Endothelial cell of umbilical vein (primary cell): Measurements from ENCODE around the gene FBN2.

Source experiments
- EZH2 ChIP-seq: IDR thresholded peaks from 2 replicates; pipeline ENCODE4 v1.6.1; 2012; ENCODE audit warnings: borderline replicate concordance, low read depth, mild to moderate bottlenecking, moderate library complexity, low read length, inconsistent platforms; ENCODE audit not compliant: severe bottlenecking
- GATA2 ChIP-seq: IDR thresholded peaks from 2 replicates; pipeline ENCODE4 v1.7.0; 2011; ENCODE audit warnings: low read depth, mild to moderate bottlenecking, moderate library complexity, mixed read lengths, low read length; ENCODE audit not compliant: insufficient read length, insufficient read depth
- POLR2A ChIP-seq: IDR thresholded peaks from 2 replicates; pipeline ENCODE4 v1.6.1; 2012; ENCODE audit warnings: low read depth, mild to moderate bottlenecking, control low read depth, low read length
- POLR2AphosphoS5 ChIP-seq: IDR thresholded peaks from 2 replicates; pipeline ENCODE4 v1.6.1; 2012; ENCODE audit warnings: low read depth, mild to moderate bottlenecking, control low read depth, low read length, moderate library complexity; ENCODE audit not compliant: insufficient read depth
- TF ChIP-seq, protein P1 (sequence below): IDR thresholded peaks from 2 replicates; pipeline ENCODE4 v1.6.1; 2011; ENCODE audit not compliant: insufficient read depth, insufficient read length
- TF ChIP-seq, protein P2 (sequence below), 2 donors: IDR thresholded peaks; 1 replicate in 1 of 2; 2 replicates in 1 of 2; pipeline ENCODE4 v1.5.1; 2011; ENCODE audit warnings: low read length in 2 of 2, mild to moderate bottlenecking in 2 of 2, moderate library complexity in 2 of 2, control low read depth in 1 of 2, inconsistent platforms in 1 of 2, low read depth in 1 of 2; ENCODE audit not compliant: insufficient read depth in 1 of 2; ENCODE audit errors: extremely low read depth in 1 of 2

DNA sequence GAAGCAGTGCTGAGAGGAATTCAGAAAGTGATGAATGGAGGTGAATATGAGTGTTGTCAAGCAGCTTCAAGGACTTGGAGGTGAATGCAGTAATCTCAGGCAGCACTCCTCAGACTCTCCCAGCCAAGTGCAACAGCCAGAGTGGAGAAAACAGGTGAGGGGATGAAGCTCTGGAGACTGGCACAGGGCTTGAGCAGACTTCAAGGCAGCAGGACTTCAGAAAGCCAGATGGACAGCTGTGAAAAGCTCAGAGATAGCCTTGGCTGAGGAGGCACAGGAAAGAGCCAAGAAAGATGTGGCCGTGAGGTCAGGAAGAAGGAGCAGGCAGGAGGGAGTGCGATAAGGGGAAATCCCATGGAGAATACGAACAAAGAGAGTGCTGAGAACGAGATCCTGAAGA lies 194.9 kb downstream of the FBN2 start:
- no peak for TF ChIP-seq POLR2A
- TF ChIP-seq, protein P1, sequence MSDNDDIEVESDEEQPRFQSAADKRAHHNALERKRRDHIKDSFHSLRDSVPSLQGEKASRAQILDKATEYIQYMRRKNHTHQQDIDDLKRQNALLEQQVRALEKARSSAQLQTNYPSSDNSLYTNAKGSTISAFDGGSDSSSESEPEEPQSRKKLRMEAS, result no peak
- TF ChIP-seq, protein P2, sequence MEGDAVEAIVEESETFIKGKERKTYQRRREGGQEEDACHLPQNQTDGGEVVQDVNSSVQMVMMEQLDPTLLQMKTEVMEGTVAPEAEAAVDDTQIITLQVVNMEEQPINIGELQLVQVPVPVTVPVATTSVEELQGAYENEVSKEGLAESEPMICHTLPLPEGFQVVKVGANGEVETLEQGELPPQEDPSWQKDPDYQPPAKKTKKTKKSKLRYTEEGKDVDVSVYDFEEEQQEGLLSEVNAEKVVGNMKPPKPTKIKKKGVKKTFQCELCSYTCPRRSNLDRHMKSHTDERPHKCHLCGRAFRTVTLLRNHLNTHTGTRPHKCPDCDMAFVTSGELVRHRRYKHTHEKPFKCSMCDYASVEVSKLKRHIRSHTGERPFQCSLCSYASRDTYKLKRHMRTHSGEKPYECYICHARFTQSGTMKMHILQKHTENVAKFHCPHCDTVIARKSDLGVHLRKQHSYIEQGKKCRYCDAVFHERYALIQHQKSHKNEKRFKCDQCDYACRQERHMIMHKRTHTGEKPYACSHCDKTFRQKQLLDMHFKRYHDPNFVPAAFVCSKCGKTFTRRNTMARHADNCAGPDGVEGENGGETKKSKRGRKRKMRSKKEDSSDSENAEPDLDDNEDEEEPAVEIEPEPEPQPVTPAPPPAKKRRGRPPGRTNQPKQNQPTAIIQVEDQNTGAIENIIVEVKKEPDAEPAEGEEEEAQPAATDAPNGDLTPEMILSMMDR (IDR thresholded peaks at IDR 0.05; ENCODE audit: extremely low read depth in 1 of 2, insufficient read depth in 1 of 2, low read depth in 1 of 2, low read length in 2 of 2), result no peak
- TF ChIP-seq EZH2, result no peak
- TF ChIP-seq GATA2, result no peak
- TF ChIP-seq POLR2AphosphoS5, result no peak
